Suprapubic skin (tissue), 4 donors: ENCODE results near the gene MINPP1. TPM values are rescaled to one million over a fixed set of nuclear protein-coding genes. Genes with fewer than 3 reads are reported as not detected.
"Not testable (repeated sequence)": the region's sequence is repeated elsewhere in the genome, so short reads cannot be mapped to it uniquely, and the experiment has no call there.

Experiments used
- DNase-seq, 2 donors: peaks; one replicate each; pipeline ENCODE4 v3.0.0-alpha.2; 2019; ENCODE audit warnings: low spot score in 2 of 2
- H3K27ac ChIP-seq: fragments of 200-600 bp; sonication (generic); one replicate; pipeline ENCODE4 v1.5.1; 2019
- H3K27me3 ChIP-seq: fragments of 200-600 bp; sonication (generic); one replicate; pipeline ENCODE4 v1.5.1; 2019
- H3K36me3 ChIP-seq: fragments of 200-600 bp; sonication (generic); one replicate; pipeline ENCODE4 v1.5.1; 2019
- H3K4me1 ChIP-seq: fragments of 200-600 bp; sonication (generic); one replicate; pipeline ENCODE4 v1.5.1; 2019
- H3K4me3 ChIP-seq: fragments of 200-600 bp; sonication (generic); one replicate; pipeline ENCODE4 v1.5.1; 2019; ENCODE audit warnings: mild to moderate bottlenecking
- H3K9me3 ChIP-seq: fragments of 200-600 bp; sonication (generic); one replicate; pipeline ENCODE4 v1.5.1; 2019
- CTCF ChIP-seq, 2 donors: fragments of 200-600 bp in 1 of 2; fragments of 450-650 bp in 1 of 2; sonication (generic) in 1 of 2; IDR thresholded peaks; one replicate each; pipeline ENCODE4 v1.5.1; 2016 to 2019; ENCODE audit warnings: antibody characterized with exemption in 2 of 2, mild to moderate bottlenecking in 1 of 2, moderate library complexity in 1 of 2
- EP300 ChIP-seq: sonication (generic); formaldehyde crosslinking; IDR thresholded peaks from one replicate; pipeline ENCODE4 v1.6.1; 2017; ENCODE audit warnings: antibody characterized with exemption
- POLR2A ChIP-seq, 2 donors: fragments of 450-650 bp; IDR thresholded peaks; one replicate each; pipeline ENCODE4 v1.6.1; 2017; ENCODE audit warnings: antibody characterized with exemption in 2 of 2, mild to moderate bottlenecking in 2 of 2, moderate library complexity in 2 of 2
- POLR2AphosphoS5 ChIP-seq, 3 donors: sonication (generic); formaldehyde crosslinking; IDR thresholded peaks; one replicate each; pipeline ENCODE4 v1.6.1; 2017; ENCODE audit warnings: antibody characterized with exemption in 3 of 3
- WGBS: methylation state at CpG from one replicate; pipeline ENCODE4 v1.1.5; 2018; 5-methylcytosine and 5-hydroxymethylcytosine counted together
- total RNA-seq, 4 donors: library from RNA; depleted of rRNA; stranded (reverse); fragments of >200 nt; gene quantifications; one replicate each; pipeline ENCODE4 v1.1.0, GENCODE V29; 2016

The MINPP1 gene
- total RNA-seq: 10 to 100 TPM in 3 of 4 donors, 1 to 10 TPM in 1; 7.7 to 19.3 (median 15.2) TPM

- Histone ChIP-seq H3K4me3 (peak within 1 kb of the TSS; percentile 67), H3K36me3 (peaks cover 4% of the 10 kb centered on the region), H3K27me3 (no peaks in the 10 kb centered on the region), H3K9me3 (no peaks in the 10 kb centered on the region), H3K4me1 (peaks cover 11% of the 10 kb centered on the region), H3K27ac (peak within 1 kb of the TSS; percentile 77)
- TF ChIP-seq EP300: no peak
- TF ChIP-seq CTCF (IDR thresholded peaks at IDR 0.05): no peak
- TF ChIP-seq POLR2AphosphoS5 (IDR thresholded peaks at IDR 0.05): peak in 1 of 3 donors; percentile 43
- TF ChIP-seq POLR2A (IDR thresholded peaks at IDR 0.05): peak in 1 of 2 donors; percentile 24
- DNase-seq: peak; percentile 84 to 87
- WGBS: under 1% methylated on average over 69 of the region's 74 CpGs
Measured at GRCh38 chr10:87504640-87505365, at the start of gene MINPP1. TSS of gene MINPP1 (plus strand) at chr10:87504893. CDS start at chr10:87504916, 23 bp downstream.

- H3K9me3 ChIP-seq, H3K36me3 ChIP-seq, H3K4me3 ChIP-seq, H3K4me1 ChIP-seq, H3K27me3 ChIP-seq, H3K27ac ChIP-seq, DNase-seq: not testable (repeated sequence)
- no CpG with 5 or more reads among the region's 1 CpG for WGBS
Measured at GRCh38 chr10:87456586-87457220, 48.0 kb upstream of the MINPP1 start.

GRCh38 chr10:87461751-87462150 is 42.9 kb upstream of the MINPP1 start:
- no CpG with 5 or more reads among the region's 2 CpGs for WGBS
- H3K27ac ChIP-seq, DNase-seq: not testable (repeated sequence)

GRCh38 chr10:87466849-87467248 is 37.8 kb upstream of the MINPP1 start:
- 85% methylated on average over 2 of the region's 3 CpGs for WGBS
- H3K4me3 ChIP-seq, H3K9me3 ChIP-seq, H3K27ac ChIP-seq, H3K4me1 ChIP-seq, H3K27me3 ChIP-seq, H3K36me3 ChIP-seq, DNase-seq: not testable (repeated sequence)

More at GRCh38 chr10:87461751-87462150, 42.9 kb upstream of the MINPP1 start:
- not testable (repeated sequence) for H3K36me3 ChIP-seq, H3K4me3 ChIP-seq, H3K9me3 ChIP-seq, H3K27me3 ChIP-seq, H3K4me1 ChIP-seq

GRCh38 chr10:87488733-87489132 is 16.0 kb upstream of the MINPP1 start:
- not testable (repeated sequence) for H3K4me3 ChIP-seq, H3K9me3 ChIP-seq, H3K36me3 ChIP-seq, DNase-seq, H3K27ac ChIP-seq, H3K27me3 ChIP-seq, H3K4me1 ChIP-seq
- 50% methylated on average over 1 of the region's 1 CpG for WGBS

- not testable (repeated sequence) for H3K36me3 ChIP-seq, H3K4me1 ChIP-seq, H3K27me3 ChIP-seq, DNase-seq, H3K9me3 ChIP-seq, H3K27ac ChIP-seq, H3K4me3 ChIP-seq
- WGBS: 57% methylated on average over 1 of the region's 3 CpGs
Measured at GRCh38 chr10:87490285-87490684, 14.4 kb upstream of the MINPP1 start.

GRCh38 chr10:87492450-87492849 is 12.2 kb upstream of the MINPP1 start:
- not testable (repeated sequence) for H3K9me3 ChIP-seq, H3K4me3 ChIP-seq, H3K36me3 ChIP-seq, H3K27ac ChIP-seq, H3K27me3 ChIP-seq, DNase-seq, H3K4me1 ChIP-seq
- 93% methylated on average over 2 of the region's 2 CpGs for WGBS

GRCh38 chr10:87495446-87495845 is 9.2 kb upstream of the MINPP1 start:
- H3K9me3 ChIP-seq, H3K27me3 ChIP-seq, H3K36me3 ChIP-seq, H3K4me1 ChIP-seq, H3K4me3 ChIP-seq, DNase-seq, H3K27ac ChIP-seq: not testable (repeated sequence)
- 85% methylated on average over 5 of the region's 5 CpGs for WGBS

- not testable (repeated sequence) for H3K4me3 ChIP-seq, DNase-seq, H3K36me3 ChIP-seq, H3K27me3 ChIP-seq, H3K27ac ChIP-seq, H3K4me1 ChIP-seq, H3K9me3 ChIP-seq
- 100% methylated on average over 2 of the region's 2 CpGs for WGBS
Measured at GRCh38 chr10:87497386-87497785, 7.3 kb upstream of the MINPP1 start.

GRCh38 chr10:87498106-87498789 is 6.4 kb upstream of the MINPP1 start:
- not testable (repeated sequence) for H3K4me3 ChIP-seq, H3K9me3 ChIP-seq, H3K36me3 ChIP-seq, H3K27ac ChIP-seq, H3K27me3 ChIP-seq, DNase-seq, H3K4me1 ChIP-seq
- WGBS: 53% methylated on average over 2 of the region's 4 CpGs
